Sigmoid colon (tissue), 3 donors: ENCODE data around the gene AKAP8.

Experiments used
- POLR2A ChIP-seq, 2 donors: fragments of 450-650 bp; IDR thresholded peaks; one replicate each; pipeline ENCODE4 v1.6.1; 2016; ENCODE audit warnings: antibody characterized with exemption in 2 of 2, mild to moderate bottlenecking in 2 of 2, moderate library complexity in 2 of 2
- TF ChIP-seq, protein P1 (sequence below), 4 experiments: fragments of 450-650 bp in 3 of 4; fragments of 200-600 bp in 1 of 4; IDR thresholded peaks; one replicate each; pipeline ENCODE4 v1.5.1; 2016 to 2019; ENCODE audit warnings: antibody characterized with exemption in 4 of 4, mild to moderate bottlenecking in 3 of 4, moderate library complexity in 2 of 4

DNA sequence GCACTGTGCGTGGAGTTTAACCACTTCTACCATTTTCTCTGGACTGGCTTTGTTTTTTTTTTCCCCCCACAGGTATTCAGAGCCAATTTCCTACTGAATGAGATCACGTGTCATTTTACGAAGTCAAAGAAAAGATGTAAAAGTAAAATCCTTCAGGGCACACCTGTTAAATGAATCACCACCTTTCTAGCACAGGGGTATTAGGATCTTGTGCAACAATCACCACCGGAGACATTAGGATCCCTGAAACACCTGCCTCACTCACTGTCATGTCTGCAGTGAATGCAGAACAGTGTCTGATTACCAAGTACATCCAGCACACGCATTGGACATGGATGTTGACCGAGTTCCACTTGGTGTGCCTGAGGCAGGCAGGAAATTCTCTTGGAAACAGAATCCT, 64.5 kb downstream of the AKAP8 start:
- no peak for TF ChIP-seq POLR2A (IDR thresholded peaks at IDR 0.05)
- TF ChIP-seq, protein P1, sequence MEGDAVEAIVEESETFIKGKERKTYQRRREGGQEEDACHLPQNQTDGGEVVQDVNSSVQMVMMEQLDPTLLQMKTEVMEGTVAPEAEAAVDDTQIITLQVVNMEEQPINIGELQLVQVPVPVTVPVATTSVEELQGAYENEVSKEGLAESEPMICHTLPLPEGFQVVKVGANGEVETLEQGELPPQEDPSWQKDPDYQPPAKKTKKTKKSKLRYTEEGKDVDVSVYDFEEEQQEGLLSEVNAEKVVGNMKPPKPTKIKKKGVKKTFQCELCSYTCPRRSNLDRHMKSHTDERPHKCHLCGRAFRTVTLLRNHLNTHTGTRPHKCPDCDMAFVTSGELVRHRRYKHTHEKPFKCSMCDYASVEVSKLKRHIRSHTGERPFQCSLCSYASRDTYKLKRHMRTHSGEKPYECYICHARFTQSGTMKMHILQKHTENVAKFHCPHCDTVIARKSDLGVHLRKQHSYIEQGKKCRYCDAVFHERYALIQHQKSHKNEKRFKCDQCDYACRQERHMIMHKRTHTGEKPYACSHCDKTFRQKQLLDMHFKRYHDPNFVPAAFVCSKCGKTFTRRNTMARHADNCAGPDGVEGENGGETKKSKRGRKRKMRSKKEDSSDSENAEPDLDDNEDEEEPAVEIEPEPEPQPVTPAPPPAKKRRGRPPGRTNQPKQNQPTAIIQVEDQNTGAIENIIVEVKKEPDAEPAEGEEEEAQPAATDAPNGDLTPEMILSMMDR (IDR thresholded peaks at IDR 0.05): no peak
